HUES48 (cell line): Measurements from ENCODE around the gene PLA2G2A.
"Not testable (repeated sequence)": the region's sequence is repeated elsewhere in the genome, so short reads cannot be mapped to it uniquely, and the experiment has no call there.

Experiments used
- H3K27ac ChIP-seq: one replicate; pipeline ENCODE4 v1.7.0; 2013; ENCODE audit warnings: low read depth, low read length, inconsistent platforms
- H3K27me3 ChIP-seq: 2 replicates; pipeline ENCODE4 v1.6.1; 2013; ENCODE audit warnings: mild to moderate bottlenecking, low read length; ENCODE audit not compliant: control insufficient read depth, insufficient read depth
- H3K36me3 ChIP-seq: 2 replicates; pipeline ENCODE4 v1.6.1; 2013; ENCODE audit warnings: low read length; ENCODE audit not compliant: control insufficient read depth, insufficient read depth
- H3K4me1 ChIP-seq: 2 replicates; pipeline ENCODE4 v1.6.1; 2013; ENCODE audit warnings: mild to moderate bottlenecking, low read length; ENCODE audit not compliant: control insufficient read depth, insufficient read depth
- H3K4me3 ChIP-seq: 2 replicates; pipeline ENCODE4 v1.5.1; 2013; ENCODE audit warnings: mild to moderate bottlenecking, low read depth, low read length
- H3K9ac ChIP-seq: 2 replicates; pipeline ENCODE4 v1.6.1; 2013; ENCODE audit warnings: mild to moderate bottlenecking, low read depth, low read length, moderate library complexity
- H3K9me3 ChIP-seq: 2 replicates; pipeline ENCODE4 v1.6.1; 2013; ENCODE audit warnings: low read length; ENCODE audit not compliant: control insufficient read depth, insufficient read depth

PLA2G2A gene

GRCh38 chr1:19927130-19927421, 52.3 kb downstream of the PLA2G2A start:
- not testable (repeated sequence) for H3K27me3 ChIP-seq, H3K4me1 ChIP-seq, H3K36me3 ChIP-seq, H3K9ac ChIP-seq, H3K27ac ChIP-seq, H3K4me3 ChIP-seq
- peaks cover 21% of the 10 kb centered on the region for H3K9me3 ChIP-seq

- Histone ChIP-seq H3K4me3 (no peak overlapping the region), H3K27ac (no peak overlapping the region), H3K9ac (no peak overlapping the region), H3K4me1 (no peaks in the 10 kb centered on the region), H3K9me3 (peaks cover 16% of the 10 kb centered on the region), H3K27me3 (no peaks in the 10 kb centered on the region), H3K36me3 (no peaks in the 10 kb centered on the region)
Measured at GRCh38 chr1:19926296-19927129, 52.9 kb downstream of the PLA2G2A start.
